Liver (tissue), 9 donors: ENCODE results near the gene BLOC1S3. TPM values are rescaled to one million over a fixed set of nuclear protein-coding genes. Genes with fewer than 3 reads are reported as not detected.

Experiments used
- DNase-seq: peaks from one replicate; pipeline ENCODE4 v3.0.0-alpha.2; 2017; ENCODE audit warnings: low spot score
- H3K27ac ChIP-seq, 2 donors: one replicate each; pipeline ENCODE4 v1.7.0; 2013; ENCODE audit warnings: inconsistent platforms in 2 of 2, low read length in 2 of 2, control low read depth in 1 of 2, low read depth in 1 of 2, mild to moderate bottlenecking in 1 of 2
- H3K27me3 ChIP-seq, 4 donors: one replicate each; pipeline versions ENCODE4 v1.6.1 to v1.7.0; 2013; ENCODE audit warnings: low read length in 3 of 4, inconsistent platforms in 1 of 4, mild to moderate bottlenecking in 1 of 4, moderate library complexity in 1 of 4; ENCODE audit not compliant: control insufficient read depth in 4 of 4, insufficient read depth in 4 of 4
- H3K36me3 ChIP-seq, 4 donors: one replicate each; pipeline versions ENCODE4 v1.6.1 to v1.7.0; 2013; ENCODE audit warnings: low read length in 3 of 4, mild to moderate bottlenecking in 3 of 4, low read depth in 1 of 4, moderate library complexity in 1 of 4; ENCODE audit not compliant: control insufficient read depth in 4 of 4, insufficient read depth in 3 of 4
- H3K4me1 ChIP-seq, 4 donors: one replicate each; pipeline versions ENCODE4 v1.6.1 to v1.7.0; 2013; ENCODE audit warnings: low read length in 3 of 4, mild to moderate bottlenecking in 3 of 4, moderate library complexity in 1 of 4; ENCODE audit not compliant: control insufficient read depth in 4 of 4, insufficient read depth in 4 of 4
- H3K4me3 ChIP-seq, 3 donors: one replicate each; pipeline versions ENCODE4 v1.6.1 to v1.7.0; 2013; ENCODE audit warnings: low read length in 3 of 3, control low read depth in 1 of 3, low read depth in 1 of 3, mild to moderate bottlenecking in 1 of 3
- H3K9ac ChIP-seq, 2 donors: one replicate each; pipeline ENCODE4 v1.7.0; 2013; ENCODE audit warnings: low read length in 2 of 2, mild to moderate bottlenecking in 2 of 2, moderate library complexity in 2 of 2, control low read depth in 1 of 2, low read depth in 1 of 2
- H3K9me3 ChIP-seq, 4 donors: one replicate each; pipeline versions ENCODE4 v1.6.1 to v1.7.0; 2013; ENCODE audit warnings: low read length in 3 of 4; ENCODE audit not compliant: control insufficient read depth in 4 of 4
- ATF3 ChIP-seq: IDR thresholded peaks from 2 replicates; pipeline ENCODE4 v1.6.1; 2016; ENCODE audit warnings: antibody characterized with exemption
- EGR1 ChIP-seq, 2 donors: IDR thresholded peaks; 2 replicates each; pipeline ENCODE4 v1.6.1; 2016 to 2018; ENCODE audit warnings: antibody characterized with exemption in 2 of 2, low read depth in 2 of 2
- FOXA1 ChIP-seq: IDR thresholded peaks from 2 replicates; pipeline ENCODE4 v1.6.1; 2016; ENCODE audit warnings: antibody characterized with exemption
- FOXA2 ChIP-seq: IDR thresholded peaks from 2 replicates; pipeline ENCODE4 v1.6.1; 2016; ENCODE audit warnings: antibody characterized with exemption
- GABPA ChIP-seq, 2 donors: IDR thresholded peaks in 1 of 2; conservative IDR thresholded peaks in 1 of 2; 2 replicates each; pipeline ENCODE4 v1.6.1; 2016; ENCODE audit warnings: antibody characterized with exemption in 2 of 2, mild to moderate bottlenecking in 1 of 2, moderate library complexity in 1 of 2
- HNF4A ChIP-seq, 2 donors: conservative IDR thresholded peaks; 2 replicates each; pipeline ENCODE4 v1.6.1; 2016; ENCODE audit warnings: antibody characterized with exemption in 2 of 2, mild to moderate bottlenecking in 2 of 2
- HNF4G ChIP-seq: IDR thresholded peaks from 2 replicates; pipeline ENCODE4 v1.6.1; 2016; ENCODE audit warnings: antibody characterized with exemption
- JUND ChIP-seq, 2 donors: IDR thresholded peaks; 2 replicates each; pipeline ENCODE4 v1.6.1; 2016; ENCODE audit warnings: antibody characterized with exemption in 2 of 2
- NR2F2 ChIP-seq: IDR thresholded peaks from 2 replicates; pipeline ENCODE4 v1.6.1; 2016; ENCODE audit warnings: antibody characterized with exemption
- RAD21 ChIP-seq, 2 donors: IDR thresholded peaks; 2 replicates each; pipeline ENCODE4 v1.6.1; 2016; ENCODE audit warnings: antibody characterized with exemption in 2 of 2, mild to moderate bottlenecking in 2 of 2
- RXRA ChIP-seq, 2 donors: IDR thresholded peaks; 2 replicates each; pipeline ENCODE4 v1.6.1; 2017 to 2018; ENCODE audit warnings: antibody characterized with exemption in 2 of 2, mild to moderate bottlenecking in 1 of 2
- SP1 ChIP-seq: IDR thresholded peaks from 2 replicates; pipeline ENCODE4 v1.6.1; 2018; ENCODE audit warnings: antibody characterized with exemption, mild to moderate bottlenecking
- TAF1 ChIP-seq: conservative IDR thresholded peaks from 2 replicates; pipeline ENCODE4 v1.6.1; 2016; ENCODE audit warnings: antibody characterized with exemption, mild to moderate bottlenecking
- YY1 ChIP-seq: IDR thresholded peaks from 2 replicates; pipeline ENCODE4 v1.6.1; 2016; ENCODE audit warnings: antibody characterized with exemption, mild to moderate bottlenecking
- WGBS: extraction: QIAGEN DNeasy Blood & Tissue Kit; methylation state at CpG from one replicate; pipeline ENCODE4 v1.1.7; 2013; 5-methylcytosine and 5-hydroxymethylcytosine counted together
- polyA plus RNA-seq, 2 donors: library from polyadenylated mRNA; stranded (reverse) in 1 of 2; unstranded in 1 of 2; fragments of 200-250 nt in 1 of 2; fragments of >200 nt in 1 of 2; fragmentation: Nextera tagmentation in 1 of 2; extraction: Ambion mirVana in 1 of 2; gene quantifications; one replicate each; pipeline versions ENCODE4 v1.2.1 to v1.2.3, GENCODE V29; 2013 to 2015
- total RNA-seq, 2 donors: library from RNA; depleted of rRNA; stranded (reverse); fragments of >200 nt; gene quantifications; one replicate each; pipeline ENCODE4 v1.2.3, GENCODE V29; 2014
- TF ChIP-seq, protein P1 (sequence below): IDR thresholded peaks from 2 replicates; pipeline ENCODE4 v1.6.1; 2016; ENCODE audit warnings: antibody characterized with exemption, mild to moderate bottlenecking
- TF ChIP-seq, protein P2 (sequence below): IDR thresholded peaks from 2 replicates; pipeline ENCODE4 v1.6.1; 2016; ENCODE audit warnings: antibody characterized with exemption
- TF ChIP-seq, protein P3 (sequence below): fragments of 150-350 bp; IDR thresholded peaks from 2 replicates; pipeline ENCODE4 v1.5.1; 2017; ENCODE audit warnings: improper control_type of control experiment, low read depth, low read length; ENCODE audit not compliant: missing input control
- TF ChIP-seq, protein P4 (sequence below): IDR thresholded peaks from 2 replicates; pipeline ENCODE4 v1.6.1; 2016; ENCODE audit warnings: antibody characterized with exemption
- donor health status: healthy.
- donor health status: healthy.
- donor health status: healthy.
- donor health status: healthy.
- donor health status: healthy.

BLOC1S3 gene
- total and polyA plus RNA-seq, 4 donors = 2.7 to 4.6 (median 4.2) TPM

DNA sequence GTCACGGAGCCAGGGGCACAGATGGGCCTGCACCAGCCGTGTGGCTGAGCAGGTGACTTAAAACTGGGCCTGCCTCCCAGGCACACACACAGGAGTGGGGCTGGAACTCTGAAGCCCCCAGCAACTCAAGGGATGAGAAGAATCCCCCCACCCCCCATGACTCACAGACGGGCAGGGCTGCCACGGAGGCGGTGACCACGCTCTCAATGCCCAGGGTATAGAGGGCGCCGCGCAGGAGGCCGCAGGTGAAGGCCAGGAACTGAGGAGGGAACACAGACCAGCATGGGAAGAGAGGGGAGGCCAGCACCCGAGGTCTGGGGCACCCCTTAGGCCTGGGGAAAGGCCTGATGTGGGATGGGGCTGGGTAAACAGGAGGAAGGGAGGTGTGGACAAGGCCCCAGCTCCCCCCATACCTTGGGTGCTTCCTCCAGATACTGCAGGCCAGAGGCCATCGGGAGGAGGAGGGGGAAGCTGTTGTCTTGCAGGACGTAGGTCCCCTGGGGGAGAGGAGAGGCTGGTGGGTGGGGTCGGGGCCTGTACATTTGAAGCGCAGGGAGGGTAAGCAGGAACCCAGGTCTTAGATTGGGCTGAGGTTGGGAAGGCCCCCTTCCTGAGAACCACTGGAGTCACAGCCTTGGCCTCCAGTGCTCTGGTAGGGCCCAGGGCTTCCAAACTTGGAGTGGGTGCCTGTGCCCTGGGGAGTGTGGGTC, 14.7 kb upstream of the BLOC1S3 start:
- DNase-seq = no peak
- no peaks in the 10 kb centered on the region for H3K9me3 ChIP-seq
- H3K27ac ChIP-seq = no peak overlapping the region
- no peaks in the 10 kb centered on the region for H3K27me3 ChIP-seq
- no peak overlapping the region for H3K9ac ChIP-seq
- TF ChIP-seq YY1 = no peak
- no peak for TF ChIP-seq RAD21 (IDR thresholded peaks at IDR 0.05)
- no peak for TF ChIP-seq RXRA (IDR thresholded peaks at IDR 0.05)
- no peak for TF ChIP-seq HNF4G
- TF ChIP-seq, protein P1, sequence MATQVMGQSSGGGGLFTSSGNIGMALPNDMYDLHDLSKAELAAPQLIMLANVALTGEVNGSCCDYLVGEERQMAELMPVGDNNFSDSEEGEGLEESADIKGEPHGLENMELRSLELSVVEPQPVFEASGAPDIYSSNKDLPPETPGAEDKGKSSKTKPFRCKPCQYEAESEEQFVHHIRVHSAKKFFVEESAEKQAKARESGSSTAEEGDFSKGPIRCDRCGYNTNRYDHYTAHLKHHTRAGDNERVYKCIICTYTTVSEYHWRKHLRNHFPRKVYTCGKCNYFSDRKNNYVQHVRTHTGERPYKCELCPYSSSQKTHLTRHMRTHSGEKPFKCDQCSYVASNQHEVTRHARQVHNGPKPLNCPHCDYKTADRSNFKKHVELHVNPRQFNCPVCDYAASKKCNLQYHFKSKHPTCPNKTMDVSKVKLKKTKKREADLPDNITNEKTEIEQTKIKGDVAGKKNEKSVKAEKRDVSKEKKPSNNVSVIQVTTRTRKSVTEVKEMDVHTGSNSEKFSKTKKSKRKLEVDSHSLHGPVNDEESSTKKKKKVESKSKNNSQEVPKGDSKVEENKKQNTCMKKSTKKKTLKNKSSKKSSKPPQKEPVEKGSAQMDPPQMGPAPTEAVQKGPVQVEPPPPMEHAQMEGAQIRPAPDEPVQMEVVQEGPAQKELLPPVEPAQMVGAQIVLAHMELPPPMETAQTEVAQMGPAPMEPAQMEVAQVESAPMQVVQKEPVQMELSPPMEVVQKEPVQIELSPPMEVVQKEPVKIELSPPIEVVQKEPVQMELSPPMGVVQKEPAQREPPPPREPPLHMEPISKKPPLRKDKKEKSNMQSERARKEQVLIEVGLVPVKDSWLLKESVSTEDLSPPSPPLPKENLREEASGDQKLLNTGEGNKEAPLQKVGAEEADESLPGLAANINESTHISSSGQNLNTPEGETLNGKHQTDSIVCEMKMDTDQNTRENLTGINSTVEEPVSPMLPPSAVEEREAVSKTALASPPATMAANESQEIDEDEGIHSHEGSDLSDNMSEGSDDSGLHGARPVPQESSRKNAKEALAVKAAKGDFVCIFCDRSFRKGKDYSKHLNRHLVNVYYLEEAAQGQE = no peak
- TF ChIP-seq EGR1 (IDR thresholded peaks at IDR 0.05; ENCODE audit: low read depth in 2 of 2) = no peak
- TF ChIP-seq ATF3 = no peak
- no peak for TF ChIP-seq JUND (IDR thresholded peaks at IDR 0.05)
- no peak for TF ChIP-seq HNF4A (conservative IDR thresholded peaks at IDR 0.05)
- TF ChIP-seq SP1 = no peak
- TF ChIP-seq, protein P2, sequence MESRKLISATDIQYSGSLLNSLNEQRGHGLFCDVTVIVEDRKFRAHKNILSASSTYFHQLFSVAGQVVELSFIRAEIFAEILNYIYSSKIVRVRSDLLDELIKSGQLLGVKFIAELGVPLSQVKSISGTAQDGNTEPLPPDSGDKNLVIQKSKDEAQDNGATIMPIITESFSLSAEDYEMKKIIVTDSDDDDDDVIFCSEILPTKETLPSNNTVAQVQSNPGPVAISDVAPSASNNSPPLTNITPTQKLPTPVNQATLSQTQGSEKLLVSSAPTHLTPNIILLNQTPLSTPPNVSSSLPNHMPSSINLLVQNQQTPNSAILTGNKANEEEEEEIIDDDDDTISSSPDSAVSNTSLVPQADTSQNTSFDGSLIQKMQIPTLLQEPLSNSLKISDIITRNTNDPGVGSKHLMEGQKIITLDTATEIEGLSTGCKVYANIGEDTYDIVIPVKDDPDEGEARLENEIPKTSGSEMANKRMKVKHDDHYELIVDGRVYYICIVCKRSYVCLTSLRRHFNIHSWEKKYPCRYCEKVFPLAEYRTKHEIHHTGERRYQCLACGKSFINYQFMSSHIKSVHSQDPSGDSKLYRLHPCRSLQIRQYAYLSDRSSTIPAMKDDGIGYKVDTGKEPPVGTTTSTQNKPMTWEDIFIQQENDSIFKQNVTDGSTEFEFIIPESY = no peak
- no peak for TF ChIP-seq GABPA (IDR thresholded peaks at IDR 0.05 in 1 of 2, conservative IDR thresholded peaks at IDR 0.05 in 1 of 2)
- TF ChIP-seq NR2F2 = no peak
- TF ChIP-seq FOXA2 = no peak
- TF ChIP-seq, protein P3, sequence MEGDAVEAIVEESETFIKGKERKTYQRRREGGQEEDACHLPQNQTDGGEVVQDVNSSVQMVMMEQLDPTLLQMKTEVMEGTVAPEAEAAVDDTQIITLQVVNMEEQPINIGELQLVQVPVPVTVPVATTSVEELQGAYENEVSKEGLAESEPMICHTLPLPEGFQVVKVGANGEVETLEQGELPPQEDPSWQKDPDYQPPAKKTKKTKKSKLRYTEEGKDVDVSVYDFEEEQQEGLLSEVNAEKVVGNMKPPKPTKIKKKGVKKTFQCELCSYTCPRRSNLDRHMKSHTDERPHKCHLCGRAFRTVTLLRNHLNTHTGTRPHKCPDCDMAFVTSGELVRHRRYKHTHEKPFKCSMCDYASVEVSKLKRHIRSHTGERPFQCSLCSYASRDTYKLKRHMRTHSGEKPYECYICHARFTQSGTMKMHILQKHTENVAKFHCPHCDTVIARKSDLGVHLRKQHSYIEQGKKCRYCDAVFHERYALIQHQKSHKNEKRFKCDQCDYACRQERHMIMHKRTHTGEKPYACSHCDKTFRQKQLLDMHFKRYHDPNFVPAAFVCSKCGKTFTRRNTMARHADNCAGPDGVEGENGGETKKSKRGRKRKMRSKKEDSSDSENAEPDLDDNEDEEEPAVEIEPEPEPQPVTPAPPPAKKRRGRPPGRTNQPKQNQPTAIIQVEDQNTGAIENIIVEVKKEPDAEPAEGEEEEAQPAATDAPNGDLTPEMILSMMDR = no peak
- TF ChIP-seq FOXA1 = no peak
- no peak for TF ChIP-seq TAF1
- TF ChIP-seq, protein P4, sequence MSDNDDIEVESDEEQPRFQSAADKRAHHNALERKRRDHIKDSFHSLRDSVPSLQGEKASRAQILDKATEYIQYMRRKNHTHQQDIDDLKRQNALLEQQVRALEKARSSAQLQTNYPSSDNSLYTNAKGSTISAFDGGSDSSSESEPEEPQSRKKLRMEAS = no peak
- H3K4me1 ChIP-seq = peaks cover 0 to 12% (median 3%) of the 10 kb centered on the region in 4 donors
- H3K4me3 ChIP-seq = no peak overlapping the region
- 84% methylated on average over 15 of the region's 15 CpGs for WGBS
- H3K36me3 ChIP-seq = no peaks in the 10 kb centered on the region
